Cerebellar cortex (tissue), 1 donor: ENCODE results near the gene NTF3.

Experiments used
- DNase-seq: peaks from one replicate; pipeline ENCODE4 v3.0.0-alpha.2; 2015; ENCODE audit warnings: low spot score

The NTF3 gene

GRCh38 chr12:5487948-5488625 is 56.2 kb downstream of the NTF3 start:
- no peak for DNase-seq

DNA sequence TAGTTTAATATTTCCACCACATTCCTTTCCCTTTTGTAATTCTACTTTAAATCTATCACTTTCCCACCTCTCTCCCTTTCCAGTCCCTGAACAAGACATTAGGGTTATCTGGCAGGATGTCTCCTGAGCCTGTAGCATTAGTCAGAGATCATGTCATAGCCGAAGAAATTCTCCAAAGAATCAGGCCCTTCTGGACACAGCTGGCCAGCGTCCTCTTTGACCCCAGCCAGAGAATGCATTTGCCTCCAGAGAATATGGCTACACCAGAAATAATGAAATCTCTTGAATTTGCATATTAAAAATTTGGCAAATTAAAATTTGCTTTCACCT is 56.7 kb downstream of the NTF3 start:
- DNase-seq = no peak

DNA sequence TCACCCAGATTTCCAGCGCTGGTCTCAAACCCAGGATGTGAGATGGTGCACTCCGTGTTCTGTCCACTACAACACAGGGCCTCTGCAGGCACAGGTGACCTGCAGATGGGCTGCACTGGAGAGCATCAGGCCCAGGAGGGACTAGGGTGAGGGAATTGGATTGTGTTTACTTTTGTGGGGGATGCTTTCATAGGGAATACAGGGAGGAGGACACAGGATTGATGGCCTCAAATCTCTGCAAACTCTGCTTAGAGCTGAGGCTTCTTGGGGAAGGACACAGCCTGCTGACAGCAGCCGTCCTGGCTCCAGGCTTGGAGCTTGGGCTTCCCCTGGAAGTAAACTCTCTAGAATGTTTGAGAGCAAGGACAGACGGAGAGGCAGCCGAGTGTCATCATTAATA is 57.1 kb downstream of the NTF3 start:
- DNase-seq = no peak

GRCh38 chr12:5489760-5490406 is 58.0 kb downstream of the NTF3 start:
- peak; percentile 36 for DNase-seq

GRCh38 chr12:5492562-5492961 is 60.7 kb downstream of the NTF3 start:
- no peak for DNase-seq

DNA sequence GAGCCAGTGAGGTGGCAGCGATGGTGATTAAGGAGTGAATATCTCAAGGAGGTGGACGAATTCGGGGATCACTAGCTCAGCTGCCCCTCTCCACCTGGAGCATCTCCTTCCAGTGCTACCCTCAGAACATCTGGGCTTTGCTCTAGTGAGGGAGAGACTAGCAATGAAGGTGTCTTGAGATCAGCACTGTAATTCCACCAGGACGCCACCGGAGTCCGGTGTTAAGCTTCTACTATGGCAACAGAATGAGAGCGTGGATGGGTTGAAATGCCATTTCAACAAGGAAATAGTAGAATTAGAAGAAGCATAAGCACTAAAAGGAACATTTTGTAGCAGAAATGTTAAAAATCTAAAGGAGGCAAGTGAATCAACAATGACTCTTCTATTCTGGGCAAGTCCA is 61.1 kb downstream of the NTF3 start:
- no peak for DNase-seq

GRCh38 chr12:5494343-5494742 is 62.4 kb downstream of the NTF3 start:
- DNase-seq = no peak

- DNase-seq = no peak
Observed at GRCh38 chr12:5497329-5498053, 65.6 kb downstream of the NTF3 start.

DNA sequence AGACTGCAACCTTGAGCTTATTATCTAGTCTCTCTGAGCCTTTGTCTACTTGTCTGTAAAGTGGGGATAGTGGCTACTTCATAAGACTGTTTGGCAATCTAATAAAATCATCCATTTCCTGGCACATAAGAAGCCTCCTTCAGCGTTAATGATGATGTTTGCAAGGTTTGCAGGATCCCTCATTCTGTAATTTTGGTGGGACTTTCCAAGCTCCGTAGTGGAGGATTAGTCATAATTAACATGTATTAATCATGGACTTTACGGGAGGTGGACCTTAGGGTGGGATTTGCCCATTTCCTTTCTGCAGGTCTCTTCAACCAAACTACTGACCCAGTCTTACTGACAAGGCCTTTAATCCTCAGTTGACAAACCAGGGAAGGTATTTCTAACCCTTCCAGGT is 66.2 kb downstream of the NTF3 start:
- no peak for DNase-seq

DNA sequence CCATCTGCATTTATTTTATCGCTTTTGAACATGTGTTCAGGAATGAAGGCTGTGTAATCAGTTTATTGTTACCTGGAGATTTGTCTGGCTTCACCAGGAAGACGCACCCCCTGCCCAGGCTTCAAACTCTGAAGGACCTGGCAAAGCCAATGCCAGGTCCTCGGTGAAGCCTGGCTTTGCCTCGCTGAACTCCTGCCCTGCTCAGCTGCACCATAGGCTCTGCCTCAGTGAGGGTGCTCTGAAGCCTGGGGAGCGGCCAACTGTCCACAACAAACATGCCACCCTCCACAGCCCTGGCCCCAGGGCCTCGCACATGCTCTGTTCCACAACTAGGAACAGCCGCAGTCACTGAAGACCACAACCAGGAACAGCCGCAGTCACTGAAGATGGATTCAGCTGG is 66.9 kb downstream of the NTF3 start:
- no peak for DNase-seq

DNA sequence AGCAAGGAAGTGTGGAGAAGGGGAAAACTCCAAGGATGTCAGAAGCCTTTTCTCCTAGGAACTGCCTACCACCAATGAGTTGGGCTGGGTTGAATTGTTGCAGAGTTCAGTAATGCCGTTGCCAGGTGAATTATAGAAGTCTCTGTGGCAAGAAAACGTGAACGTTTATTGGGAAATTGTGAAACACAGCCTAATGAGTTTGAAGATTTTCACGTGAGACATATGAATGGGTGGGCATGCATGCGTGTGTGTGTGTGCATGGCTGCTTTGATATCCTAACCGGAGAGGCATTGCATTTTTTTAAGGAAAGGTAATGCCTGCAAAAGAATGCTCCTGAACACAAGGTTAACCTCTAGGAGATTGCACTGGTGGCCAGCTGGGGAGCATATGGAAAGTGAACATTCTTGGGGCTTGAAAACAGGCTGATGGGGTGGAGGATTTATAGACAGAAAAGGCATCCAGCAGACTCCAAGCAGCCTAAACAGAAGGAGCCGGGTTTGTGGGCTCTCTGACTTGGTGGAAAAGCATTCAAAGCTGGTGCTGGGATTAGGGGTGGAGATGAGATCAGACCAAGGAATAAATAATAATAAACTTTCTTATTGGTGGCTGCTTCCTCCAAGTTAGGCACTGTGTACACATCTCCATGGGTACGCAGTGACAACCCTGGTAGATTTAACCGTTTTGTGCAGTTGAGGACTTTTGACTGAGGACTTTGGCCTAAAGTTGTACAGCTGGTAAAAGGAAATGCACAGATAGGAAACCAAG is 67.8 kb downstream of the NTF3 start:
- DNase-seq = no peak

GRCh38 chr12:5500331-5500659 is 68.4 kb downstream of the NTF3 start:
- DNase-seq = no peak

- no peak for DNase-seq
Observed at GRCh38 chr12:5503774-5504173, 71.9 kb downstream of the NTF3 start.

DNA sequence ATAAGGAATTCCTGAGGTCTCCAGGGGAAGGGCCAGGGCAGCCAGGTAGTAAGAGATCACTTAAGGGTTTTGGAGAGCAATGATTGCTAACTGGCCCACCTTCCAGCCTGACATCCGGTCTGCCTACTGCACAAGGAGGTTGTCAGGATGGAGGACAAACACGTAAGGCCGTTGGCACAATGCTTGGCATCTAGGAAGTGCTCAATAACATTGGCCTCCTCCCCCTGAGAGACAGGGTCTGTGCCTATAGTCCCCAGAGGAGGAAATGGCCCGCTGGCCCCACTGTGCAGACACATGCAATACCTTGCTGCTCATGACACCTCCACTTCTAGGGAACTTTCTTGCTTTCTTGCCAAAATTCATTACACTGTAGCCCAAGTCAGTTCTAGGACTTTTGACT is 73.2 kb downstream of the NTF3 start:
- DNase-seq = no peak

DNA sequence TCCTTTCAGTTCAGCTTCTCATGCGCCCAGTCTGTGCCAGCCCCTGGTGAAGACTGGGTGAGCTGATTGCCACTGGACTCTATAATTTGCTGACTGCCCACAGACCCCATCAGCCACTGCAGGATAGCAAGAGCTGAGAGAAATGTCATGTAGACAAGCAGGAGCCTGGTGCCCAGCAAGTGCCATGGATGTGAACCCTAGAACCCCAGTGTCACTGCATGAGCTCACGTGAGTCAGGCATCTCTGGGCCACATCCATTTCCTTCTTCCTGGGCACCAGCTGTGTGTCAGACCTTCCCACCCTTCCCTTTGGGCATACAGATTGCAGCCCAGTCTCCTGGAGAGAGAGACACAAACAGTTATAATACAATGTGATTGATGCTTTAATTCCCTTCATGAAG is 73.8 kb downstream of the NTF3 start:
- no peak for DNase-seq

DNA sequence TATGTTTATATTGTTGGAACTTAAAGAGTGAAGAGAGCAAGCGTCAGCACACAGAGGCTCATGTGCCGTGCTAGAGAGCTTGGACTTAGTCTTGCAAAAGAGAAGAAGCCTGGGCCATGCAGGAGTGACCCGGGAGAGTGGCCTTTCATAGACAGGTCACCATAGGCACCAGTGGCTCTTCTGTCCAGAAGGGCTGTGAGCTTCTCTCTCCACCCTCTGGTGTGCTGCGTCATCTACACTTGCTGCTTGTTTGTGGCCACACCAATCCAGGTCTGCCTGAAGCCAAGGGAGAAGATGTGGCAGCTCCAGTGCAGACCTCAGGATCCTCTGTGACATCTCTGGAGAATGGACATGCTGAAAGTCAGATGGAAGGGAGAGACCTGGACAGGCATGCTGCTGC is 74.4 kb downstream of the NTF3 start:
- no peak for DNase-seq

GRCh38 chr12:5506821-5507231 is 74.9 kb downstream of the NTF3 start:
- no peak for DNase-seq

DNA sequence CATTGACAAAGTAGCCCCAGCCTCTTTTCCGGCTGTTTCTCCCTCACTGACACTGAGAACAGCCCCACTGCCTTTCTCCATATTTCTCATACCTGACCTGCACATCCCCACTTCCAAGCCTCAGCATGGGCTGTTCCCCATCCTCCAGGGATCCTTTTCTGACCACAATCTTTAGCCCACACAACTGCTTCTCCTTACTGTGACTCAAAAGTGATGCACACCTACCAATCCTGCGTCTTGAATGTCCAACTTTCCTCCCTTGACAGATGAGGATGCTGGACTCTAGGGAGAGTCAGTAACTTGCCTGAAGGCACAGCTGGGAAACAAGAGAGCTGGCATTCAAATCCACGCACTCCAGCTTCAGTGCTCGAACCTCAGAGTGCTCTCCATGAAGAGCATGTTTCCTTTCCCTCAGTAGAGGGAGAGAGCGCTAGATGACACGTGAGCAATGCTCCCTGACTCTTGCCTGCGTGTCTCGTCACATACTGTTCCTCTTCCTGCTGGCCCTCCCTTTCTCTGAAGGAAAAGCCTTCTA is 75.6 kb downstream of the NTF3 start:
- no peak for DNase-seq

GRCh38 chr12:5507944-5508343 is 76.0 kb downstream of the NTF3 start:
- no peak for DNase-seq

GRCh38 chr12:5509102-5509501 is 77.2 kb downstream of the NTF3 start:
- DNase-seq = no peak

GRCh38 chr12:5509557-5509956 is 77.6 kb downstream of the NTF3 start:
- DNase-seq = no peak

- no peak for DNase-seq
Observed at GRCh38 chr12:5510251-5510805, 78.4 kb downstream of the NTF3 start.
